HuH-7.5 (cell line): ENCODE data around the gene KDELR3.

ENCODE experiments used
- DNase-seq: peaks from one replicate; pipeline ENCODE4 v3.0.0; 2011; ENCODE audit warnings: low spot score

The KDELR3 gene

DNA sequence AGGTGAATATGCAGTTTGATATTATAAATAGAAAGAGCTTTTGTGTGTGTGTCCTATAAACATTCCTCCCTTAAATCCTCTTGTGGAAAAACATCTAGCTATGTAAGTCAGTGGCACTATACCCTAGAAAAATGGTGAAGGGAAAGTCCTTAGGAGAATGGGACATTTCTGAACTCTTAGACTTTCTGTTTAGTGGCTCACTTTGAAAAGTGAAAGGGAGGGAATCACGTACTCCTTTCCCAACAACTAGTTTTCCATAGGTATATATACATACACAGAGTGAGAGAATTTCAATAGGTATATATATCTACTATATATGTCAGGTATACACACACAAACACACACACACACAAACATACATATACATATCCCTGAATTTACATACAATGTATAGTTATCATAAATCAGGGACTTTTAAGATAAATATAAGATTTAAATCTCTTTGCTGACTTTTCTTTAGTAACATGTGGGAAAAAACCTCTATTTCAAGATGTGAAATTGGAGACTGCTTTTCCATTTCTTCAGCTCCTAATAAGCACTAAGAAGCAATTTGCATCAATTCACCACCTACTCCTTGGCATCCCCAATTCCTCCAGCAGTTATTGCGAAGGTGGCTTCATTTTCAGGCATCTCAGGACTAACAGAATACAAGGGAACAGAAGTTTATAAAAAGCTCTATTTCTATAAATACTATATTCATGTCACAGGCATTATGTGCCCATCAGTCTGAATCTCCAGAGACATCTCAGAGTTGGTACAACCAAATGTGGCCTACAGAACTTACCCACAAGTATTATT lies 51.8 kb downstream of the KDELR3 start:
- no peak for DNase-seq

DNA sequence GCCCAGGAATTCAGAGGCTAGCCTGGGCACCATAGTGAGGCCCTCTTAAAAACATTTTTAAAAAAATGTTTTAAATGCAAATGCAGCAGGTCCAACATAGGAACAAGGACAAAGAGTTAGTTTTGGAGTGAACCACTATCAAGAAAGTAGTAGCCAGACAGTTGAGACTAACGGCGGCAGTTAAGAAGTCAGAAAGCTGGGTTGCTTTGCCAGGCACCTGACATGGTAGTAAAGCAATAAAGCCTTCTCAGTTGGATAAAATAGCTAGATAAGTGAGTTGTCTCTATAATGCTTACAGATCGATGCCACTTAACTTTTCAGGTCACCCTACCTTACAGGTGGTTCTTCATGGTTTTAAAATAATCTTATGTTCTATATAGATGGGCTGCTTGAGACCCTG lies 55.1 kb downstream of the KDELR3 start:
- no peak for DNase-seq

DNA sequence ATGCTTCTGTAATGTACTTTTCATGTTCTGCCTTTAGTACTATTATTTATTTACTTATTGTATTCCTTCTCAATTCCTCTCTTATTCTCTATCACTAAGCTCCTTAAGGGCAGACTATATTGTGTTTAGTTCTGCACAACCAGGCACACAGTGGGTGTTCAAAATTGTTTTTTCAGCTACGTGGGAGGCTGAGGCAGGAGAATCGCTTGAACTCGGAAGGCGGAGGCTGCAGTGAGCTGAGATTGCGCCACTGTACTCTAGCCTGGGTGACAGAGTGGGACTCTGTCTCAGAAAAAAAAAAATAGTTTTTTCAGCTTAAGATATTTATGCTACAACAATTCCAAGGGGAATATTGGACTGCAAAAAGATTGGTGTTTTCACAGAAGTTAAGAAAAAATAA lies 55.6 kb downstream of the KDELR3 start:
- DNase-seq: no peak

DNA sequence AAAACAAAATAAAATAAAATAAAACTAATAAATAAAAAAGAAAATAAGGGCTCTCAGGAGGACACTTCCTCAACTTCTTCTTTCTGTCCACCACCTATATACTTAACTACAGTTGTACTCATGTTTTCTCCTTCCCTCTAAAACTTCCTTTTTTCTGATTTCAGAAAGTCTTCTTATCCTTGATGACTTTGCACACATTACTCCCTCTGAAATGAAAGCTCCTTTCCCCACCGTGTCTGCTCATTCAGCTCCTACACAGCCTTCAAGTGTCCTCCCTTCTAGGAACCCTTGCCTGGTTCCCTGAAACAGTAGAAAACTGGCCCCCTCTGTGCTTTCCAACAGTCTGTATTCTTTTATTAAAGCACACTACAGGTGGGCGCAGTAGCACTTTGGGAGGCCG lies 56.5 kb downstream of the KDELR3 start:
- DNase-seq: no peak

DNA sequence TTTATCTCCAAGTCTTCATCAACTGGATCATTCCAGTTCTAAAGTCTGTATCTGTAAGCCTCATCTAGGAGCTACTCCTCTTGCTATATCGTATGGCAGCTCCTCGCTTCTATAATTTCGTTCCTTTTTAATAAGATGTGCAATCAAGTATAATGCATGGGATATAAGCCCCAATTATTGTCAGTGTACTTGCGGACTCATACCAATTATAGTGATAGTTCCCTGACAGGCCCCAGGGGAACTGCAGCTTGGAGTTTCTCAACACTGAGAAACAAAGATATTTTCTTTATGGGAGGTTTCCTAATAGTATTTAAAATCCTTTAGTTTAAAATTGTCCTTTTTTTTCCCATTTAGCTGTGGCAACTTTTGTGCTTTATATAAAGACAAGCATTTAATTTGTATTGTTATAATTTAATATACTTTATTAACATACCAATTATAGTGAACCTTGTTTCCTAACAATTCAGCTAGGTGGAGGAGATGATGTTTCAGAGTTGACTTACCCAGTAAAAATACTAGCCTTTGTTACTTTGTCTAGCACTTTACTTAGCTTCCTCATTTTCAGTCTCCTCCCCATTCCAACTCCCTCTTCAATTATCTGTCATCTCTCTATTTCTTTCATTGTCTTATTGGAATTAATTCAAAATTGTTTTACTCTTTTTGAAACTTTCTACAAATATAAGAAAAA lies 63.5 kb downstream of the KDELR3 start:
- DNase-seq: no peak
